ENCODE data around the gene SMAD7. TPM values are rescaled to one million over a fixed set of nuclear protein-coding genes. Genes with fewer than 3 reads are reported as not detected.

Gene SMAD7
- total and polyA plus RNA-seq, 2 experiments from 2014 or later: 11.8 to 29.8 TPM

- Mint-ChIP-seq H3K27ac (no peak overlapping the region), H3K4me3 (no peak overlapping the region), H3K27me3 (ENCODE audit: insufficient read depth, low read depth, poor library complexity) (peaks cover 24% of the 10 kb centered on the region), H3K4me1 (peaks cover 19% of the 10 kb centered on the region), H3K9me3 (no peaks in the 10 kb centered on the region), H3K36me3 (ENCODE audit: low read depth) (no peaks in the 10 kb centered on the region)
- Histone ChIP-seq H3K4me3 (no peak overlapping the region), H3K36me3 (ENCODE audit: insufficient read depth) (no peaks in the 10 kb centered on the region), H2AFZ (no peak overlapping the region), H3K4me2 (no peak overlapping the region), H4K20me1 (replicated peaks; ENCODE audit: insufficient read depth) (no peaks in the 10 kb centered on the region), H3F3A (replicated peaks; ENCODE audit: low read depth) (no peaks in the 10 kb centered on the region), H3K79me2 (replicated peaks; ENCODE audit: insufficient read depth) (no peaks in the 10 kb centered on the region), H3K4me1 (ENCODE audit: insufficient read depth) (peaks cover 5% of the 10 kb centered on the region), H3K9me2 (ENCODE audit: insufficient read depth) (peaks cover 5% of the 10 kb centered on the region; the same call in 1 of the 2 replicates), H3K27ac (ENCODE audit: low read depth) (no peak overlapping the region), H3K27me3 (ENCODE audit: insufficient read depth) (no peaks in the 10 kb centered on the region)
- no peak for ATAC-seq
- TF ChIP-seq ZNF331 (CRISPR knock-in tag; IDR thresholded peaks at IDR 0.05; ENCODE audit: low read depth) (no peak), STAT1 (IDR thresholded peaks at IDR 0.05; ENCODE audit: unreplicated experiment) (no peak), ETS1 (IDR thresholded peaks at IDR 0.05) (no peak), ZNF462 (CRISPR knock-in tag; IDR thresholded peaks at IDR 0.05) (no peak), EZH2 (IDR thresholded peaks at IDR 0.05; ENCODE audit: low read depth, unreplicated experiment) (no peak), POLR2AphosphoS5 (IDR thresholded peaks at IDR 0.05; ENCODE audit: low read depth) (no peak), ZNF114 (CRISPR knock-in tag; IDR thresholded peaks at IDR 0.05) (no peak), CREB1 (CRISPR knock-in tag; IDR thresholded peaks at IDR 0.05; ENCODE audit: low read depth) (no peak), CTCF (conservative IDR thresholded peaks at IDR 0.05; ENCODE audit: low read depth in 2 of 2) (no peak), JUNB (IDR thresholded peaks at IDR 0.05; ENCODE audit: unreplicated experiment) (no peak), EZH2phosphoT487 (IDR thresholded peaks at IDR 0.05; ENCODE audit: unreplicated experiment) (no peak), NANOG (IDR thresholded peaks at IDR 0.05; ENCODE audit: borderline replicate concordance) (no peak), REST (IDR thresholded peaks at IDR 0.05; ENCODE audit: unreplicated experiment) (no peak)
- no peak for DNase-seq (ENCODE audit: low spot score)
Observed at GRCh38 chr18:48874701-48875162, 76.0 kb downstream of the SMAD7 start.
